GM21515 (cell line): Measurements from ENCODE around the gene USP48.
"Not testable (repeated sequence)": the region's sequence is repeated elsewhere in the genome, so short reads cannot be mapped to it uniquely, and the experiment has no call there.

Experiments used
- ATAC-seq: cut with Tn5 transposase; IDR thresholded peaks from one replicate; pipeline ENCODE4 v1.9.1; 2021; ENCODE audit not compliant: unreplicated experiment

Gene USP48

DNA sequence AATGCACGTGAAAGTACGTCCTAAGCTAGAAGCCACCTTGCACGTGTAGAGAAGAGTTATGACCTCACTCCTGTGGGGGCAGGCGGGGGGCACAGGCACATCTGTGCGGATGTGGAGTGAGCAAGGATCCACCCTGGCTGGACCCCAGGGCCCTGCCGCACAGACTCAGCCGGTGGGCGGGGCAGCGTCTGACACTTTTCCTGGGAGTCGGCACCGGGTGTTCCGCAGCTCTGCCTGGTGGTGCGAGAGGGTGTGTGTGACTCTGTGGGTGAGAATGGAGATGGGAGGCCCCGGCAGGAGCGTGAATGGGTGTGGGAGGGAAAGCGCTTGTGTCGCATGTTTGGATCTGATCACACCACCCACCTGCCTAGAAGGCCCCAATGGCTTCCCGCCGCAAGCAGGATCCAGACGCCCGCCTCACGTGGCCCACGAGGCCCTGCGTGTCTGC, 143.3 kb downstream of the USP48 start:
- ATAC-seq: no peak

GRCh38 chr1:21638531-21639341, 144.2 kb downstream of the USP48 start:
- no peak for ATAC-seq

- no peak for ATAC-seq
Observed at GRCh38 chr1:21637514-21637913, 145.4 kb downstream of the USP48 start.

DNA sequence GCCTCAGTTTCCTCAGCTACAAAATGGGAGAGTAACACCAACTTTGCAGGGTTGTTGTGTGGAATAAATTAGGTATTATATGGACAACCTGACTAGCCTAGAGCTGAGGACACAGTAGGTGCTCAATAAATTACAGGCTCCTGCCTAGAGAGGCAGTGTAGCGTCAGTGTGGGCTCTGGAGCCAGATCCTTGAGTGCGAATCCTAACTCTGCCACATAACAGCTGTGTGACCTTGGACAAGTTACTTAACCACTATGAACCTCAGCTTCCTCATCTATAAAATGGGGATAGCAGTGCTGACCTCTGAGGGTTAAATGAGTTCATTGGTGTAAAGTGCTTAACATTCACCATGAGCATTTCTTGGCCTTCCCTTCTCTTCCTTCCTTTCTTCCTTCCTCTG, 146.9 kb downstream of the USP48 start:
- ATAC-seq: no peak

DNA sequence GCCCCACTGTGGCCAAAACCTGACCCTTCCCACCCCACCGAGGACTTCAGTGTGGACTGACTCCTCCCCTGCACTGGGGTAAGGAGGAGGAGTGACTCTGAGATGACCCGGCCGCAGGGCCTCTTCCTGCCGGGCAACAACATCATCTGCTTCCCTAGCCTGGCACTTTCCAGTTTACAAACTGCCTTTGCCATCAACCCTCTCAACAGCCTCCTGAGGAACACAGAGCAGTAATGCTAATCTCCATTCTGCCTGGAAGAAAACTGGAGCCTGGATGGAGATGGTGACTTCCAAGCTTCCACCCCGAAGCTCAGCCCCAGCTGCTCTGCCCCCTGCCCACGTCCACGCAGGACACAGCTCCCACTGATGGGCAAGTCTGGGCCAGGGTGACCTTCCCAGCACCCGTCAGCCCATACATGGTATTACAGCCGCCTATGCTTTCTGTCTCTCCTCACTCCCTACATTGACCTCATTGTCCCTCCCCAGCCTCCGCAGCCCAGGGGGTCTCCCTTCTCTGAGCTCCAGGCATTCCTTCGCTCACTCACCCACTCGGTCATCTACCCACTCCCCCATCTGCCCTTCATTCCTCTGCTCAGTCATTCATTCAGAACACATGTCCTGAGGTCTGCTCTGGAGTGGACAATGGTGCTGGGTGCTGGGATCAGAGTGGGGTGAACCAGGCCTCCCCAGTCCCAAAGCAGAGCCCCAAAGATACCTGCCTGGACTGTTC, 148.0 kb downstream of the USP48 start:
- no peak for ATAC-seq

GRCh38 chr1:21633992-21634805, 148.8 kb downstream of the USP48 start:
- no peak for ATAC-seq

GRCh38 chr1:21633141-21633755, 149.7 kb downstream of the USP48 start:
- no peak for ATAC-seq

DNA sequence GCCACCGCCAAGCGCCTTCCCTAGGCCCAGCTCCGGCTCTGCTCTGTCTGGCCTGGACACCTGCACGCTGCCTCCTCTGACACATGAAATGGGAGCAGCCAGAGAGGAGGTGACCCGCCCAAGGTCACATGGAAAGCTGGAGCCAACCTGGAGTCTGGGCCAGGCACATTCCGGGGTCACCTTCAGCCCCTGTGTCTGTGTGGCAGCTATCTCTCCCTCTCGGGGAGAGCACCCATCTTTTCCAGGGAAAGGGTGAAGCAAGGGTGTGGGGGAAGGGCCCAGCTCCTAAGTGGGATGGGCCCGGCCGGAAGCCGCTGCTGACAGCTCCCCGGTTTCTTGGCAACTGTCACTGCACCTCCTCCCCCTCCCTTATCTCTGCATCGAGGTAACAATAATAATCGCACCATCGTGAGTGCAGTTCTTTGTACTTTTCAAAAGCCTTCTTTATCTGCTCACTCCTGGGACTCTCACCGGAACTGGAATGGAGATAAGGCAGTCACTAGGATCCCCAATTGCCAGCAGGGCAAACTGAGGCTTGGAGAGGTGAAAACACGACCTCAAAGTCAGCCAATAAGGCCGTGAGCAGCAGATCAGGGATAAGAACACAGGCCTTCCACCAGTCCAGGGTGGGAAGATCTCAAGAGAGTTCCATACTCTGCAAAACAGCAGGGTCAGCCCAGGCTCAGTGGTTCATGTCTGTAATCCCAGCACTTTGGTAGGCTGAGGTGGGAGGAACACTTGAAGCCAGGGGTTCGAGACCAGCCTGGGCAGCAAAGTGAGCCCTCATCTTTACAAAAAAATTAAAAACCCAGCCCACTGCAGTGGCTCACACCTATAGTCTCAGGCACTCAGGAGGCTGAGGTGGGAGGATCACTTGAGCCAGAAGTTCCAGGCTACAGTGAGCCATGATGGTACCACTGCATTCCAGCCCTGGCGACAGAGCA, 150.7 kb downstream of the USP48 start:
- ATAC-seq: no peak

DNA sequence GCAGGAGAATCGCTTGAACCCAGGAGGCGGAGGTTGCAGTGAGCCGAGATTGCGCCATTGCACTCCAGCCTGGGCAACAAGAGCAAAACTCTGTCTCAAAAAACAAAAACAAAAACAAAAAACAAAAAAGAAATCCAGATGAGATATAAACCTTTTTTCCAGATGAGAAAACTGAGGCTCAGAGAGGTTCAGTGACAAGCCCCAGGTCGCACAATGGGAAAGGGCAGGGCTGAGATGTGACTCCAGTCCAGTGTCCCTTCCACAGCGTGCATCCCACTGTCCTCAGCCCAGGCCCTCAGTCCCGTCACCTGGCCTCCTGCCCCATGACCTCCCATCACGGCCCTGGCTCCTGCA, 151.4 kb downstream of the USP48 start:
- not testable (repeated sequence) for ATAC-seq

DNA sequence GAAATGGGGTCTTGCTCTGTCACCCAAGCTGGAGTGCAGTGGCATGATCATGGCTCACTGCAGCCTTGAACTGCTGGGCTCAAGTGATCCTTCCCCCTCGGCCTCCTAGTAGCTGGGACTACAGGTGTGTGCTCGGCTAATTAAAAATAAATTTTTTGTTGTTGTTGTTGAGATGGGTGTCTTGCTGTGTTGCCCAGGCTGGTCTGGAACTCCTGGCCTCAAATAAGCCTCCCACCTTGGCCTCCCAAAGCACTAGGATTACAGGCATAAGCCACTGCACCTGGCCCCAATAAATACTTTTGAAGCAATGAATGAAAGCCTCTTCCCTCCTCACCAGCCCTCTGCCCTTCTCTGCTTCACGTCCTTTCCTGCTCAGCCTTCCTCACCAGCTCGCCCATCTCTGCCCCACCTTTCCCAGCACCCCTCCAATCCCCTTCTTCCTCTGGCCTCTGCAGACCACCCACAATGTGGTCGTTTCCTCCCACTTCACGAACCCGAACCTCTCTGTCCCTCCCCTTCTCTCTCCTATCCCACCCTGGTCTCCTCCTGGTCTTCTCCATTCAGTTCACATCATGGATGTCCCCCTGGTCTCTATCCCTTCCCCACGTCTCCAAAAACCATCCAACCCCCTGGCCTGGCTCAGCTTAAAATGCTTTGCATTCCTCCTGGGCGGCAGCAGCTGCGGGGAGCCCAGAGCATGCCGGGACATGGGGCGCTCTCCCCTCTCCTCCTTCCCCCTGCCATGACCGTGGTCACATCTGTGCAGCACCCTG, 152.2 kb downstream of the USP48 start:
- ATAC-seq: no peak

DNA sequence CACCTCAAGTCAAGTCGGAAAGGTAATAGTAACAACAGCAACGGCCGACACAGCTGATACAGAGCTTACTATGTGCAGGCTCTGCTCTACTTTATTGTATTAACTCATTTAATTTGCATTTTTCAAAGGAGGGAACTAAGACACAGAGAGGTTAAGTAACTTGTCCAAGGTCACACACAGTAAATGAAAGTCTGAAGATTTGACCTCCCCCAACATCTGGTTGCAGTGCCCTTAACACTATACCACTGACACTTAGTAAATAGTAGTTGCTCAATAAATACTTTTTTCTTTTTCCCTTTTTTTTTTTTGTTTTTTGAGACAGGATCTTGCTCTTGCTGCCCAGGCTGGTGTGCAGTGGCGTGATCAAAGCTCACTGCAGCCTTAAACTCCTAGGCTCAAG, 153.0 kb downstream of the USP48 start:
- no peak for ATAC-seq

DNA sequence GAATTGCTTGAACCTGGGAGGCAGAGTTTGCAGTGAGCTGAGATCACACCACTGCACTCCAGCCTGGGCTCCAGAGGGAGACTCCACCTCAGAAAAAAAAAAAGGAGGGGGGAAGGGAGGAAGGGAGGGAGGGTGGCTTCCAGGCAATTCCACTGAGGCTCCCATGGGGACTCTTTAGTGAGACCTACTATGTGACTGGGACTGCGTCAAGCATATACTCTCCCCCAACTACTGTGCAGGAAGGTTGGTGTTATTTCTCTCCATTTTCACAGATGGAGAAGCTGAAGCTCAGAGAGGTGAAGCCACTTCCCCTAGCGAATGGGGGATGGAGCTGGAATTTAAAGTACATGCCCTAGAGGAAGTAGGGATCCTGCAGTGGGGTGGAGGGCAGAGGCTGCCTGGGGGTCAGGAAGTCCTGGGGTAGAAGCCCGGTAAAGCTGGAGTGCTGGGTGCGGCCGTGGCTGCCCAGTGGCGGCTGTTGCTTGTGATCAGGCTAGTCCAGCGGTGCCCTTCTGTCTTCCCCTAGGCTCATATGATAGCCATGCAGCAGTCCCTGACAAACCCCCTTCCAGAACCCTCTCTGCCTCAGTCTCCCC, 154.1 kb downstream of the USP48 start:
- no peak for ATAC-seq
